MM.1S (cell line): ENCODE measurements around the gene ZBTB18.

Source experiments
- EZH2 ChIP-seq: fragments of 300-600 bp; sonication (generic); optimal IDR thresholded peaks from 2 replicates; pipeline ENCODE3; 2017; ENCODE audit warnings: low read depth, mild to moderate bottlenecking, antibody characterized with exemption, low read length, mixed read lengths
- TF ChIP-seq, protein P1 (sequence below): fragments of 300-600 bp; sonication (generic); IDR thresholded peaks from 2 replicates; pipeline ENCODE4 v1.5.1; 2016; ENCODE audit warnings: antibody characterized with exemption, low read length, mixed read lengths

DNA sequence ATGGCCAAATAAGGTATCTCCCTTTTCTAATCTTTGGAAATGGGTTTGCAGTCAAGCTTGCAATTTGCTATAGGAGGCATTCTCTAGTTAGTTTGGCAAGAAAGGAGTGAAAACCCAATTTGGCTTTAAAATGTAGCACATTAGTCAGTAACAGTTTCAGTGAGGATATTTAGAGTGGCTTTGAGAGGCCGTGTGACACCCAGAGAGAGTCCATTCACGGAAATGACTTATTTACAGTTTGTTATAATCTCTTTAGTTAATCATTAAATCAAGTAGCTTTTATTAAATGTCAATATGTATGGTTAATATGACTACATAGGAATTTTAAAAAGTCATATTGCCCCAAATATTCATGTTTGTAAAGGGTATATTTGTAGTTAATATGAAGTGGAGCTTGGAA, 9.6 kb downstream of the ZBTB18 start:
- TF ChIP-seq, protein P1, sequence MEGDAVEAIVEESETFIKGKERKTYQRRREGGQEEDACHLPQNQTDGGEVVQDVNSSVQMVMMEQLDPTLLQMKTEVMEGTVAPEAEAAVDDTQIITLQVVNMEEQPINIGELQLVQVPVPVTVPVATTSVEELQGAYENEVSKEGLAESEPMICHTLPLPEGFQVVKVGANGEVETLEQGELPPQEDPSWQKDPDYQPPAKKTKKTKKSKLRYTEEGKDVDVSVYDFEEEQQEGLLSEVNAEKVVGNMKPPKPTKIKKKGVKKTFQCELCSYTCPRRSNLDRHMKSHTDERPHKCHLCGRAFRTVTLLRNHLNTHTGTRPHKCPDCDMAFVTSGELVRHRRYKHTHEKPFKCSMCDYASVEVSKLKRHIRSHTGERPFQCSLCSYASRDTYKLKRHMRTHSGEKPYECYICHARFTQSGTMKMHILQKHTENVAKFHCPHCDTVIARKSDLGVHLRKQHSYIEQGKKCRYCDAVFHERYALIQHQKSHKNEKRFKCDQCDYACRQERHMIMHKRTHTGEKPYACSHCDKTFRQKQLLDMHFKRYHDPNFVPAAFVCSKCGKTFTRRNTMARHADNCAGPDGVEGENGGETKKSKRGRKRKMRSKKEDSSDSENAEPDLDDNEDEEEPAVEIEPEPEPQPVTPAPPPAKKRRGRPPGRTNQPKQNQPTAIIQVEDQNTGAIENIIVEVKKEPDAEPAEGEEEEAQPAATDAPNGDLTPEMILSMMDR, result no peak
- TF ChIP-seq EZH2, result no peak
